Stimulated activated memory B cell treated with anti-CD40 and anti-IgM and Interleukin-4, amounts not matched to agents 10 μg/mL and 1 μg/mL and 100 μg/mL, for 72 hours (primary cell): ENCODE measurements around the gene GALNT14.
A peak's percentile ranks its signal among the peaks of the same experiment; 100 is the strongest.

ENCODE experiments used
- ATAC-seq: fragments of 150-1000 bp; cut with Tn5 transposase; 2 replicates; pipeline ENCODE4 v1.10.0; 2021
- H3K27ac Mint-ChIP-seq: one replicate; pipeline ENCODE4 v1.8.0; 2022; ENCODE audit warnings: mild to moderate bottlenecking, mixed read lengths
- H3K27me3 Mint-ChIP-seq: one replicate; pipeline ENCODE4 v1.8.0; 2022; ENCODE audit warnings: mixed read lengths
- H3K36me3 Mint-ChIP-seq: one replicate; pipeline ENCODE4 v1.8.0; 2022; ENCODE audit warnings: mixed read lengths
- H3K4me1 Mint-ChIP-seq: one replicate; pipeline ENCODE4 v1.8.0; 2022; ENCODE audit warnings: mixed read lengths
- H3K4me3 Mint-ChIP-seq: one replicate; pipeline ENCODE4 v1.8.0; 2022; ENCODE audit warnings: mild to moderate bottlenecking, moderate library complexity, mixed read lengths
- H3K9me3 Mint-ChIP-seq: one replicate; pipeline ENCODE4 v1.8.0; 2022; ENCODE audit warnings: mixed read lengths

The GALNT14 gene

GRCh38 chr2:30955516-30956132, 182.6 kb downstream of the GALNT14 start:
- H3K4me1 Mint-ChIP-seq = peaks cover 10% of the 10 kb centered on the region
- H3K27ac Mint-ChIP-seq = no peak overlapping the region
- H3K4me3 Mint-ChIP-seq = no peak overlapping the region
- no peaks in the 10 kb centered on the region for H3K27me3 Mint-ChIP-seq
- no peaks in the 10 kb centered on the region for H3K9me3 Mint-ChIP-seq
- peak; percentile 5 for ATAC-seq
- no peaks in the 10 kb centered on the region for H3K36me3 Mint-ChIP-seq

- Mint-ChIP-seq H3K4me1 (no peaks in the 10 kb centered on the region), H3K27ac (no peak overlapping the region), H3K9me3 (no peaks in the 10 kb centered on the region), H3K4me3 (no peak overlapping the region), H3K27me3 (no peaks in the 10 kb centered on the region), H3K36me3 (no peaks in the 10 kb centered on the region)
- no peak for ATAC-seq
Measured at GRCh38 chr2:30950339-30950738, 187.9 kb downstream of the GALNT14 start.

DNA sequence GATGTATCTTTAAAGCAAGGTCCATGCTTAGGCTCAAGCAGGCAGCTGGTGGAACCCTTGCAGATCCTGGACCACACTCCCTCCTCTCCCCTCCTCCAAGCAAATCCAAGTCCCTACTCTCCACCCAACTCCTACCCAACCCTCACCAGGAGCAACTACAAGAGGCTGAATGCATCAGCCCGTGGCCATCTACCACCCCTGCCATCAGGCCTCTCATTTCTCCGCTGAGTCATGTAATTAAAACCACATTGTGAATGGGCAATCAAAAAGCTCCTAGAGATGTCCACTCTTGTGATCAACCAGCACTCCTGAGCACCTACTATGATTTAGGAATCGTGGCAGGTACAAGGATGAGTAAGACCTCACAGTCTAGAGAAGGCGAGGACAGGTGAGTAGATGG, 188.8 kb downstream of the GALNT14 start:
- H3K27ac Mint-ChIP-seq = no peak overlapping the region
- H3K9me3 Mint-ChIP-seq = no peaks in the 10 kb centered on the region
- no peaks in the 10 kb centered on the region for H3K36me3 Mint-ChIP-seq
- no peaks in the 10 kb centered on the region for H3K27me3 Mint-ChIP-seq
- H3K4me3 Mint-ChIP-seq = no peak overlapping the region
- no peaks in the 10 kb centered on the region for H3K4me1 Mint-ChIP-seq
- no peak for ATAC-seq

DNA sequence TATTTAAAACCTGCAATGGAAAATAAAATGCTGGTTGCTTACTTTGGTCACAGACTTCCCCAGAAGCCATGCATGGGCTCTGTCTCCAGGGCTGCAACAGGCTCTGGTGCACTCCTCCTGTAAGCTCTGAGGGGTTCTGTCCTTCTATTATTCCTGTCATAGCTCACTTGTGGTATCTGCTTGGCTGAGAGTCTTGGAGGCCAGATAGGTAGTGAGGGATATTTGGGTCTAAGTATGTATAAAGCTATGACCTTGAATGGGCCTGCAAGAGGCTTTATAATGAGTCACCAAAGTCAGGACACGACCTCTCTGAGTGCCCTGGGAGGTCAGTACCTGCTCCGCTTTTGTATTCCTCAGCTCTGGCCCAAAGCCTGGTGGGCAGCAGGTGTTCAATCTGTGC, 189.4 kb downstream of the GALNT14 start:
- Mint-ChIP-seq H3K27me3 (no peaks in the 10 kb centered on the region), H3K9me3 (no peaks in the 10 kb centered on the region)
- no peak for ATAC-seq

DNA sequence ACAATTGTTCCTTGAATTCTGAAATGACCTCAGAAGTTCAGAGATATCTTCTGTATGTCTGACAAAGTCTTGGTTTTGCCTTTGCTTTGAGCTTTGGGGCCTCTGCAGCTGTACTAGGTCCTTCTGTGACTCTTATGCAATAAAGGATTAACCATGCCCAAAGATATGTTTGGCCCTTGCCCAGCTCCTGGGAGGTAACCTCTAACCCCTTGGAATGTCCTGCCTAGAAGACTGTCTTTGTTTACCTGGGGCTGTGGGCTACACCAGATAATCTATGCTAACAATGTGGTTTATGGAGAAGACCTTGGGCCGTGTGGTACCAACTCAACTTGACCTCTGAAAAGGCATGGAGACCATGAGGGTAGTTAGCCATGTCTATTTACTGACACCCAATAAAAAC, 190.1 kb downstream of the GALNT14 start:
- H3K9me3 Mint-ChIP-seq = no peaks in the 10 kb centered on the region
- H3K36me3 Mint-ChIP-seq = no peaks in the 10 kb centered on the region
- H3K4me3 Mint-ChIP-seq = no peak overlapping the region
- H3K27me3 Mint-ChIP-seq = no peaks in the 10 kb centered on the region
- no peak overlapping the region for H3K27ac Mint-ChIP-seq
- H3K4me1 Mint-ChIP-seq = no peaks in the 10 kb centered on the region
- ATAC-seq = no peak

More for the DNA sequence above, 189.4 kb downstream of the GALNT14 start:
- Mint-ChIP-seq H3K27ac (no peak overlapping the region), H3K36me3 (no peaks in the 10 kb centered on the region), H3K4me1 (no peaks in the 10 kb centered on the region), H3K4me3 (no peak overlapping the region)

DNA sequence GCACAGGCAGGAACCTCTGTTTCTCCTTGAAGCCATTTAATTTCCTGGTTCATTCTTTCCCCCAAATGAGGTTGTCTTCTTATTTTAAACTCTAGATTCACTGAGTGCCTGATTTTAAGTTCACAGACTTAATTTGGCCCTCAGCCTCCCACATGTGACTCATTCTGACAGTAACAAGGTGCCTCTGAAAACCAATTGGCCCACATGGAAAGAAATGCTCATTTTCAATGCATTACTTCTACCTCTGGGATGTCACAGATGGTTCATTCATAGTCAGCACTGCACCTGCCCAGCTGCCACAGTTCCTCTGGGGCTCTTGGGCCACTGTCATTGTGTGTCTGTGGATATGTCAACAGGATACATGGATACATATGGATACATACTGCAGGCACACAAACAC, 190.6 kb downstream of the GALNT14 start:
- no peak overlapping the region for H3K27ac Mint-ChIP-seq
- no peaks in the 10 kb centered on the region for H3K36me3 Mint-ChIP-seq
- no peak for ATAC-seq
- no peaks in the 10 kb centered on the region for H3K4me1 Mint-ChIP-seq
- H3K27me3 Mint-ChIP-seq = no peaks in the 10 kb centered on the region
- H3K9me3 Mint-ChIP-seq = no peaks in the 10 kb centered on the region
- H3K4me3 Mint-ChIP-seq = no peak overlapping the region

GRCh38 chr2:30942419-30942818, 195.8 kb downstream of the GALNT14 start:
- no peaks in the 10 kb centered on the region for H3K9me3 Mint-ChIP-seq
- no peak overlapping the region for H3K4me3 Mint-ChIP-seq
- H3K27ac Mint-ChIP-seq = no peak overlapping the region
- ATAC-seq = no peak
- no peaks in the 10 kb centered on the region for H3K36me3 Mint-ChIP-seq
- no peaks in the 10 kb centered on the region for H3K4me1 Mint-ChIP-seq
- no peaks in the 10 kb centered on the region for H3K27me3 Mint-ChIP-seq

GRCh38 chr2:30940839-30941238, 197.4 kb downstream of the GALNT14 start:
- Mint-ChIP-seq H3K9me3 (no peaks in the 10 kb centered on the region), H3K4me1 (no peaks in the 10 kb centered on the region), H3K27ac (no peak overlapping the region), H3K27me3 (no peaks in the 10 kb centered on the region), H3K4me3 (no peak overlapping the region), H3K36me3 (no peaks in the 10 kb centered on the region)
- no peak for ATAC-seq

DNA sequence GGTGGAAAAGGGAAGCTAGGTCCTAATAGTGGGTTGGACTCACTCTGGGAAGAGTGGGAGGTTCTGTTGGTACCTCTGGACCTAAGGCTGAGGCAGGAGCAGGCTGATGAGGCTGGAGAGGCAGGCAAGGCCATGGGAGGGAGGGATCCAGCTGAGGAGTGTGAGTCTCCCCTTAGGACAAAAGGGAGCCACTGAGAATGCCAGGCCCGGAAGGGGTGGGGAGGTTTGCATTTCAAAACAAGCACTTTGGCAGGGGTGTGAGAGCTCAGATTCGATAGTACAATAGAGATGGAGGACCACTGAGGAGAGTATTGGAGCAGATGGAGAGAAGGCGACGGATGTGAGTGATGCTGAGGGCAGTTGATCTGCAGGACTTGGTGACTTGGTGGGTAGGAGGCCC, 198.9 kb downstream of the GALNT14 start:
- Mint-ChIP-seq H3K9me3 (no peaks in the 10 kb centered on the region), H3K4me1 (no peaks in the 10 kb centered on the region), H3K27ac (no peak overlapping the region), H3K4me3 (no peak overlapping the region), H3K36me3 (no peaks in the 10 kb centered on the region), H3K27me3 (no peaks in the 10 kb centered on the region)
- ATAC-seq = no peak

GRCh38 chr2:30938196-30938595, 200.0 kb downstream of the GALNT14 start:
- no peak for ATAC-seq
- Mint-ChIP-seq H3K4me3 (no peak overlapping the region), H3K27me3 (no peaks in the 10 kb centered on the region), H3K36me3 (no peaks in the 10 kb centered on the region), H3K9me3 (no peaks in the 10 kb centered on the region), H3K27ac (no peak overlapping the region), H3K4me1 (peaks cover 5% of the 10 kb centered on the region)

GRCh38 chr2:30936977-30937376, 201.3 kb downstream of the GALNT14 start:
- ATAC-seq = no peak
- H3K27me3 Mint-ChIP-seq = no peaks in the 10 kb centered on the region
- H3K4me3 Mint-ChIP-seq = no peak overlapping the region
- peaks cover 15% of the 10 kb centered on the region for H3K4me1 Mint-ChIP-seq
- H3K9me3 Mint-ChIP-seq = no peaks in the 10 kb centered on the region
- no peak overlapping the region for H3K27ac Mint-ChIP-seq
- no peaks in the 10 kb centered on the region for H3K36me3 Mint-ChIP-seq

GRCh38 chr2:30935795-30936194, 202.4 kb downstream of the GALNT14 start:
- no peak for ATAC-seq
- Mint-ChIP-seq H3K36me3 (no peaks in the 10 kb centered on the region), H3K4me1 (peaks cover 15% of the 10 kb centered on the region), H3K4me3 (no peak overlapping the region), H3K27me3 (no peaks in the 10 kb centered on the region), H3K9me3 (no peaks in the 10 kb centered on the region), H3K27ac (no peak overlapping the region)

DNA sequence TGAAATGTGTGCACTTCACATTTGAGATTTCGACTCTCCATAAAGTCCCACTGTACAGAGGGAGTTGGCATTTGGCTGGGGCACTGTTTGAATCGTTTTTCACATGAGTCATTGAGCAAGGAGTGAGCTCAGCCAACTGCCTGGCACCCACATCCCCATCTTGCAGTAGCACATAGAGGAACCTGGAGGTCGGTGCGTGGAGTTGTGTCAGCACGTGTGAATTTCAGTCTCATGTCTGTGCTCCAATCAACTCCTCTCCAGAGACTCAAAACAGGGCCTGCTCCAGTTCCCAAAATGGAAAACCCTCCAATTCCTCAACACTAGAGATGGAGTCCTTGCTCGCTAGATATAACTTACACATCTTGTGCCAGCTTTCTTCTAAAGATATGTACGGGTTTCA, 204.2 kb downstream of the GALNT14 start:
- Mint-ChIP-seq H3K27ac (no peak overlapping the region), H3K36me3 (no peaks in the 10 kb centered on the region), H3K4me3 (no peak overlapping the region), H3K9me3 (no peaks in the 10 kb centered on the region), H3K27me3 (no peaks in the 10 kb centered on the region), H3K4me1 (peaks cover 15% of the 10 kb centered on the region)
- ATAC-seq = no peak

- Mint-ChIP-seq H3K4me3 (no peak overlapping the region), H3K27ac (no peak overlapping the region), H3K9me3 (no peaks in the 10 kb centered on the region), H3K27me3 (no peaks in the 10 kb centered on the region), H3K4me1 (peaks cover 15% of the 10 kb centered on the region), H3K36me3 (no peaks in the 10 kb centered on the region)
- peak; percentile 17 for ATAC-seq
Measured at GRCh38 chr2:30933496-30933895, 204.7 kb downstream of the GALNT14 start.

DNA sequence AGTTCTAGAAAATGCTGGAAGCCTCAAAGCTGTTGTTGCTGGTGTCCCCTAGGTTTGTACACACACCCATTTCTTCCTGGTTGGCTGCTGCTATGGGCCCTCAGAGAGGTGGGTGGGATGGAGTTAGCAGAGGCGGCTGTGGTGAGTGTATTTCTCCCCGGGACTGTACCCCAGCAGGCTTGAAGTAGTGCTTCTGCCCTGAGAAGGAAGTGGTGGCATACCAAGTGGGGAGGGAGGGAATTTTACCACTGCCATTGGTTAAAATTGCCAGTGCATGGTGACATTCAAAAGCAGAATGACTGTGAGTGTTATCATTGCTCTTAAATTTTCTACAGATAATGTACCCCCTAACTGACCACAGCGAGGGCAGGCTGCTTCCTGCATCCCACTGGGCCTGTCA, 205.4 kb downstream of the GALNT14 start:
- H3K27me3 Mint-ChIP-seq = no peaks in the 10 kb centered on the region
- H3K4me3 Mint-ChIP-seq = no peak overlapping the region

DNA sequence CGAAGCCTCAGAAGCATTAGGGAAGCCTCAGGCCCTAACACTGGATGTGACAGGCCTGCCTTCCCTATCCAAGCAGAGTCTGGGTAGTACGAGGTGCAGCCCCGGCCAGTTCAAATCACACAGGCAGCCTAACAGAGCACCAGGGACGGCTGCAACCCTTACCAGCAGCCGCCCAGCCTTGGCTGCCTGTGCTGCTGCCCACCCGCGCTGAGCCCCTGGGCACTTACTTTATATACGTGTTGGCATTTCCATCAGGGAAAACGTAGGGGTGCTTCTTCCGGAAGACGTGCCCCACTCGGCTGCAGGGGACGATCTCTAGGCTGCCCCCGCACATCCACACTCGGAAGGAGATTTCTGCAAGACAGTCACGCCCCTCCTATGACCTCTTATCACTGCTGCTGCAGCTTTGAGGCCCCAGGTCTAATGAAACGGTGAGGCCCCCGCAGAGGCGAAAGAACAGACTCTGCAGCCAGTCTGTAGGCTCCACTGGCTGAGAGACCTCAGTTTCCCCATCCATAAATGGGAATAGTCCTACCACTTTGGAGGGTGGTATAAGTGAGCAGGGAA, 206.3 kb downstream of the GALNT14 start:
- no peak overlapping the region for H3K27ac Mint-ChIP-seq
- no peak for ATAC-seq
- H3K4me1 Mint-ChIP-seq = peaks cover 15% of the 10 kb centered on the region
- no peaks in the 10 kb centered on the region for H3K27me3 Mint-ChIP-seq
- H3K4me3 Mint-ChIP-seq = no peak overlapping the region
- H3K36me3 Mint-ChIP-seq = no peaks in the 10 kb centered on the region
- no peaks in the 10 kb centered on the region for H3K9me3 Mint-ChIP-seq

More for the DNA sequence above, 205.4 kb downstream of the GALNT14 start:
- no peaks in the 10 kb centered on the region for H3K36me3 Mint-ChIP-seq
- H3K27ac Mint-ChIP-seq = no peak overlapping the region
- H3K9me3 Mint-ChIP-seq = no peaks in the 10 kb centered on the region
- H3K4me1 Mint-ChIP-seq = peaks cover 15% of the 10 kb centered on the region
- peak; percentile 88 for ATAC-seq
